ENCODE data around the gene NOM1.
"Not testable (repeated sequence)": the region's sequence is repeated elsewhere in the genome, so short reads cannot be mapped to it uniquely, and the experiment has no call there.

NOM1 gene, protein sequence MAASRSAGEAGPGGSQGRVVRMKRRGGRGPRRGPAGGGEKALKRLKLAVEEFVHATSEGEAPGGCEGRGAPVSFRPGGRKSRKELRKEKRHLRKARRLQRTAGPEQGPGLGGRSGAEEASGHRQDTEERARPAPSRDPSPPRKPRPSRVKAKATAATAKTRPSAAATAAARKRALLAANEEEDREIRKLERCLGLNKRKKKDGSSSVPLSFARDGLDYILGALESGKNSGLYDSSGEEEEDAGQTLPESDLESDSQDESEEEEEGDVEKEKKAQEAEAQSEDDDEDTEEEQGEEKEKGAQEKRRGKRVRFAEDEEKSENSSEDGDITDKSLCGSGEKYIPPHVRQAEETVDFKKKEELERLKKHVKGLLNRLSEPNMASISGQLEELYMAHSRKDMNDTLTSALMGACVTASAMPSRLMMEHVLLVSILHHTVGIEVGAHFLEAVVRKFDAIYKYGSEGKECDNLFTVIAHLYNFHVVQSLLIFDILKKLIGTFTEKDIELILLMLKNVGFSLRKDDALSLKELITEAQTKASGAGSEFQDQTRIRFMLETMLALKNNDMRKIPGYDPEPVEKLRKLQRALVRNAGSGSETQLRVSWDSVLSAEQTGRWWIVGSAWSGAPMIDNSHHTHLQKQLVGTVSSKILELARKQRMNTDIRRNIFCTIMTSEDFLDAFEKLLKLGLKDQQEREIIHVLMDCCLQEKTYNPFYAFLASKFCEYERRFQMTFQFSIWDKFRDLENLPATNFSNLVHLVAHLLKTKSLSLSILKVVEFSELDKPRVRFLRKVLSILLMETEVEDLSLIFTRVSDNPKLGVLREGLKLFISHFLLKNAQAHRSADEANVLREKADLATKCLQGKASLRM

DNA sequence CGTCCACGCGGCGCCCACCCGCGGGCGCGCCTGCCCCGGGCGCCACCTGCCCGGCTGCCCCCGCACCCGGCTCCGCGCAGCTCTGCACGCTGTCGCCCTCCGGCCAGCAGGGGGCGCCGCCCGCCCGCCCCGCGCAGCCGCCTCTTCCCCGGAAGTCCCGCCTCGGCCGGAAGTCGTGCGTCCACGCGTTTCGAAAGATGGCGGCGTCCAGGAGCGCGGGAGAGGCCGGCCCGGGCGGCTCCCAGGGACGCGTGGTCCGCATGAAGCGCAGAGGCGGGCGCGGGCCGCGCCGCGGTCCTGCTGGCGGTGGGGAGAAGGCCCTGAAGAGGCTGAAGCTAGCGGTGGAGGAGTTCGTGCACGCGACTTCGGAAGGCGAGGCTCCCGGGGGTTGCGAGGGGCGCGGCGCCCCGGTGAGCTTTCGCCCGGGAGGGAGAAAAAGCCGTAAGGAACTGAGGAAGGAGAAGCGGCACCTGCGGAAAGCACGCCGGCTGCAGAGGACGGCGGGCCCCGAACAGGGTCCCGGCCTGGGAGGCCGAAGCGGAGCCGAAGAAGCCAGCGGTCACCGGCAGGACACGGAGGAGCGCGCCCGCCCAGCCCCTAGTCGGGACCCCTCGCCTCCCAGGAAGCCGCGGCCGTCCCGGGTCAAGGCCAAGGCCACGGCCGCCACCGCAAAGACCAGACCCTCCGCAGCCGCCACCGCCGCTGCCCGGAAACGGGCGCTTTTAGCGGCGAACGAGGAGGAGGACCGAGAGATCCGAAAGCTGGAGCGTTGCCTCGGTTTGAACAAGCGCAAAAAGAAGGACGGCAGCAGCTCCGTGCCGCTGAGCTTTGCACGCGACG, at the start of gene NOM1:
NOM1 (plus strand) TSS at position 172 of the 840 bp plus-strand sequence; CDS start at position 198, 26 bp downstream.
- peak; percentile 85 for FAIRE-seq

DNA sequence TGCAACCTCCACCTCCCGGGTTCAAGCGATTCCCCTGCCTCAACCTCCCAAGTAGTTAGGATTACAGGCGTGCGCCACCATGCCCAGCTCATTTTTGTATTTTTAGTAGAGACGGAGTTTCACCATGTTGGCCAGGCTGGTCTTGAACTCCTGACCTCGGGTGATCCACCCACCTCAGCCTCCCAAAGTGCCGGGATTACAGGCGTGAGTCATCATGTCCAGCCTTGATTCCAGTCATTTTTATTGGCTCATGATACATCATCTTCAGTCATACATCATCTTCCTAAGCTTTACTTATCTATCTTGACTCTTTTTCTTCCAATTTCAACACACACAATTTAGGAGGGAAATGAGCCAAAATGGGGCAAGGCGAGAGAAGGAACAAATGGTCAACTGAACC, 49.4 kb upstream of the NOM1 start:
- not testable (repeated sequence) for FAIRE-seq

More for the DNA sequence above, at the start of gene NOM1:
- peak; percentile 94 for DNase-seq (ENCODE audit: extremely low spot score, insufficient read length, low read depth)

DNA sequence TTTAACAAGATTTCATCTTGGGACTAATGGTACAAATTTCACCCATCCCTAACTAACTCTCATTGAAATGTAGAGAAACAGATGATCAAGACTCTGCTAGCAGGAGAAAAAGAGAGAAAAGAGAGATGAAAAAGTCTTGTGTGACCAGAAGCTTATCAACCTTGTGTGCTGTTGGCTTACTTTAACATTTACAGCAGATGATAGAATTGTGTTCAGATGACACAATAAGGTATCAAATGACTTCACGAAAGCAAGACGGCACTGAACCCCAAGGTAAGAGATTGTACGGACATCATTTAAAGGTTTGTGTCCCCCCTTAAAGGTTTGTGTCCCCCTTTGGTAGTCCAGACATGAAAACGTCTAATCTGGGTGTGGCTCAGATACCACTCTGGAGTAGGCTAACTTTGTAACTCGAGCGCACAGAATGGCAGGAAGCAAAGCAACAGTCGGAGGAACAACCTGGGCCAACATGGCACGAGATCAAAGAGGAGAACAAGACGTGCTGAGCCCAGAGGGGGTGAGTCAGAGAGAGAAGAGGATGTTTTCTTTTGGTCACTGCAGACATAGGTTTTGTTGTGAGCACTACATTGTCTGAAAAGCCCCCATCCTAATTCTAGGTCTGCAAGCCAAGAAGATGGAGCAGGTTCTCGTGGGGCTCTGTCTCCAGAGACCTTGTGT, 46.1 kb upstream of the NOM1 start:
- FAIRE-seq (no peak), DNase-seq (ENCODE audit: extremely low spot score, insufficient read length, low read depth) (no peak)

More for the DNA sequence above, 49.4 kb upstream of the NOM1 start:
- not testable (repeated sequence) for DNase-seq (ENCODE audit: extremely low spot score, insufficient read length, low read depth)

DNA sequence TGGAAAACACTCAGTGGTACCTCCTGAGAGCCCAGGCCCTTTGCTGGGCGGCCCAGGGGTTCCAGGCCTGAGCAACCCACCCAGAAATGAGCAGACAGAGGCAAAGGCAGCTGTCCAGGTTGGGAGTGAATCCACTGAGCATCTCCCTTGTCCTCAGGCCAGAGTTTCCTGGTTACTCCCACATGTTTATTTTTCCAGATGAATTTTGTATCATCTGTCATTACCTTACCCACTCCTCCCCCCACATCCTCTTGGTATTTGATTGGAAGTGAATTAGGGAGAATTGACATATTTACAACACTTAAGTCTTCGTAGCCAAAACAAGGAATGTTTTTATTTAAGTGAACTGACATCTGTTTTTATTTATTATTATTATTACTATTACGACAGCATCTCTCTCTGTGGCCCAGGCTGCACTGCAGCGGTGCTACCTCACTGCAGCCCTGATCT, 43.3 kb upstream of the NOM1 start:
- DNase-seq (ENCODE audit: extremely low spot score, insufficient read length, low read depth): no peak
- no peak for FAIRE-seq

DNA sequence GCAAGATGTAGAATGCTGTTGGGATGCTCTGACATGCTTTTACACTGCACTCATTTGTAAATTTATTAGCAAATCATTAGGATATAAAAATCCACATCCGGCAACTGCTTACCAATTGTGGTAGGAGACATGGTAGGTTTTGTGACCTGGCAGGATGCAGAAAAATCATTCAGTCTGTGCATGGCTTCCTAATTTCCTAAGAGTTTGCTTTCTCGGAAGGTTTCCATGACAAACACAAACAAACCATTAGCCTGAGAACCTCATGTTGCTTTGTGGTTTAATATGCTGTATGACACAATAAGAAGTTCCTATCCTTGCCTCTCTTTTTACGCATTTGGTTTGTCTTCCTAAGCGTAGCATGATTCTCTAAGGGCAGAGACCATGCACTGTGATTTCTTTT, 41.9 kb upstream of the NOM1 start:
- DNase-seq (ENCODE audit: extremely low spot score, insufficient read length, low read depth): no peak
- FAIRE-seq: no peak

DNA sequence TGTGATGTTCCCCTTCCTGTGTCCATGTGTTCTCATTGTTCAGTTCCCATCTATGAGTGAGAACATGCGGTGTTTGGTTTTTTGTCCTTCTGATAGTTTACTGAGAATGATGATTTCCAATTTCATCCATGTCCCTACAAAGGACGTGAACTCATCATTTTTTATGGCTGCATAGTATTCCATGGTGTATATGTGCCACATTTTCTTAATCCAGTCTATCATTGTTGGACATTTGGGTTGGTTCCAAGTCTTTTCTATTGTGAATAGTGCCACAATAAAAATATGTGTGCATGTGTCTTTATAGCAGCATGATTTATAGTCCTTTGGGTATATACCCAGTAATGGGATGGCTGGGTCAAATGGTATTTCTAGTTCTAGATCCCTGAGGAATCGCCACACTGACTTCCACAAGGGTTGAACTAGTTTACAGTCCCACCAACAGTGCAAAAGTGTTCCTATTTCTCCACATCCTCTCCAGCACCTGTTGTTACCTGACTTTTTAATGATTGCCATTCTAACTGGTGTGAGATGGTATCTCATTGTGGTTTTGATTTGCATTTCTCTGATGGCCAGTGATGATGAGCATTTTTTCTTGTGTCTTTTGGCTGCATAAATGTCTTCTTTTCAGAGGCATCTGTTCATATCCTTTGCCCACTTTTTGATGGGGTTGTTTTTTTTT, 39.8 kb upstream of the NOM1 start:
- DNase-seq (ENCODE audit: extremely low spot score, insufficient read length, low read depth); FAIRE-seq: not testable (repeated sequence)

DNA sequence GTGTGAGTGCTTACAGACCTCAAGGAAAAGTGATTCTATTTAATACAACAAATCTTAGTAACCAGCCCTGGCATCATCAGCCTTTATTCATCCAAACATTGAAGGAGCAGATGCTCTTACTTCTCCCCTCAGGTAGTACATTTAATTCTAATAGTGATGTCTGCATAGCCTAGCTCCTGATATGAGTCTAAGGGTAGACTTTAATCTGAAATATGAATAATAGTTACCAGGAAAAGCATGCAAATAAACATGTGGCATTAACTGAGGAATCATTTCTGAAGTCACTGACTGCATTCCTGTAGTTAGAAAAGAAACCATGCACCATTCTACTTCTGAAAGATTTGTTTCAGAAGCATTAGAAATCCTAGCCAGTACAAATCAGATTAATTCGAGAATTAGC, 30.9 kb upstream of the NOM1 start:
- FAIRE-seq: peak; percentile 78

DNA sequence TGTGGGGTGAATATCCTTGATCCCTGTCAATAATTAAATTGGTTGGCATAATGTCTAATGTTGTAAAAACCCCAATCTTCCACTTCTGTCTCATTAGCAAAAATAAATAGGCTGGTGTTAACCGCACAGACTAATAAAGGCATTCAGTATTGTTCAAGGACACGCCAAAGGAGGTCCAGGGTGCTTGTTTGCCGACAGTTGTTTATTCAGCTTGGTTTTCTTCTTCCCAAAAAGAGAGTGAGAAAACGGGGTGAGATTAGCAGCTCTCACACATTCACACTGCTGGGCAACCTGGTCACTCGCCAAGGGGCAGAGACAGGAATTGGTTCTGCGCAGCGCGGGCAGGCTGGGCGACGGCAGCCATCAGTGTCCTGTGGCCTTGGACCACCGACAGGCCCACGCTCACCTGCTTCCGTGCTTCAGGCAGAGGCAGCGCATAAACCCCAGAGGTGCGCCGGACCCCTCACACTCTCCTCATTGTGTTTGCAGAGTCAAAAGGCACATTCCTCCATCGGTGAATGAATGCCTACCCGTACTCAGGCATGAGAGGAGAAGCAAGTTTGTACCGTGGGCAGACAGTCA, 30.3 kb upstream of the NOM1 start:
- DNase-seq (ENCODE audit: extremely low spot score, insufficient read length, low read depth) (no peak), FAIRE-seq (no peak)

More for the DNA sequence above, 30.9 kb upstream of the NOM1 start:
- DNase-seq (ENCODE audit: extremely low spot score, insufficient read length, low read depth): no peak

DNA sequence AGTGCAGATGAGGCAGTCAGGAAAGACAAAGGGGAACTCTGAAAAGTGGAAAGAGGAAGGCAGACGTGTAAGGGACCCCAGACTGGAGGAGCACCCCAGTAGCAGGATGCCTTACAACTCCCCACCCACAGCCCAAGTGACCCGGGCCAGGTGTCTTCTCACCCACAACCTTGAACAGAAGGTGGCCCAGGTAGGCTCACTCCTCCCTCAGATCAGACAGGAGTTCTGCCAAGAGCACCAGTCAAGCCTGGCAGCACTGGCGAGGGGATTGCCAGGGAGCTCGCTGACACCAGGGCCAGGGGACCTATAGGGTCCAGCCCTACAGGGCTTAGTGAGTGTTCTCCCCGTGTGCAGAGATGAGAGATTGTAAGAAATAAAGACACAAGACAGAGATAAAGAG, 29.4 kb upstream of the NOM1 start:
- DNase-seq (ENCODE audit: extremely low spot score, insufficient read length, low read depth) (no peak), FAIRE-seq (no peak)

DNA sequence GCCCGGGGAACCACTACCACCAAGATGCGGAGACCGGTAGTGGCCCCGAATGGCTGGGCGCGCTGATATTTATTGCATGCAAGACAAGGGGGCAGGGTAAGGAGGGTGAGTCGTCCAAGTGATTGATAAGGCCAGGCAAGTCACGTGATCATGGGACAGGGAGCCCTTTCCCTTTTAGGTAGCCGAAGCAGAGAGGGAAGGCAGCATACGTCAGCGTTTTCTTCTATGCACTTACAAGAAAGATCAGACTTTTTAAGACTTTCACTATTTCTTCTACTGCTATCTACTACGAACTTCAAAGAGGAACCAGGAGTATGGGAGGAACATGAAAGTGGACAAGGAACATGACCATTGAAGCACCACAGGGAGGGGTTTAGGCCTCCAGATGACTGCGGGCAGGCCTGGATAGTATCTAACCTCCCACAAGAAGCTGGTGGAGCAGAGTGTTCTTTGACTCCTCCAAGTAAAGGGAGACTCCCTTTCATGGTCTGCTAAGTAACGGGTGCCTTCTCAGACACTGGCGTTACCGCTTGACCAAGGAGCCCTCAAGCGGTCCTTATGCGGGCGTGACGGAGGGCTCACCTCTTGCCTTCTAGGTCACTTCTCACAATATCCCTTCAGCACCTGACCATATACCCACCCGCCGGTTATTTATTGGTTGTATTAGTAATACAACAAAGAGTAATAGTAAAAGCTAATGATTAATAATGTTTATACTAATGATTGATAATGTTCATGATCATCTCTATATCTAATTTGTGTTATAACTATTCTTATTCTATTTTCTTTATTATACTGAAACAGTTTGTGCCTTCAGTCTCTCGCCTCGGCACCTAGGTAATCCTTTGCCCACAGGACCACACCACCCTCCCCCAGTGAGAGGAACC, 28.8 kb upstream of the NOM1 start:
- DNase-seq (ENCODE audit: extremely low spot score, insufficient read length, low read depth): not testable (repeated sequence)

DNA sequence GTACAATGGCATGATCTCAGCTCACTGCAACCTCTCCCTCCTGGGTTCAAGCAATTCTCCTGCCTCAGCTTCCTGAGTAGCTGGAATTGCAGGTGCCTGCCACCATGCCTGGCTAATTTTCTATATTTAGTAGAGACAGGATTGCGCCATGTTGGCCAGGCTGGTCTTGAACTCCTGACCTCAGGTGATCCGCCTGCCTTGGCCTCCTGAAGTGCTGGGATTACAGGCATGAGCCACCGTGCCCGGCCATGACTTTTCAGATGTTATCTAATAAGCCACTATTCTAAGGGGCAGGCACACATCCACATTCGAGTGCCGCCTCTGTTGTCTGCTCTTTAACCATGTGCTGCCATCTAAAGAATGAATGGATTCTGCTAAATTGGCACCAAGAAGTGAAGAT, 27.2 kb upstream of the NOM1 start:
- not testable (repeated sequence) for DNase-seq (ENCODE audit: extremely low spot score, insufficient read length, low read depth); FAIRE-seq

More for the DNA sequence above, 28.8 kb upstream of the NOM1 start:
- FAIRE-seq: peak; percentile 54

DNA sequence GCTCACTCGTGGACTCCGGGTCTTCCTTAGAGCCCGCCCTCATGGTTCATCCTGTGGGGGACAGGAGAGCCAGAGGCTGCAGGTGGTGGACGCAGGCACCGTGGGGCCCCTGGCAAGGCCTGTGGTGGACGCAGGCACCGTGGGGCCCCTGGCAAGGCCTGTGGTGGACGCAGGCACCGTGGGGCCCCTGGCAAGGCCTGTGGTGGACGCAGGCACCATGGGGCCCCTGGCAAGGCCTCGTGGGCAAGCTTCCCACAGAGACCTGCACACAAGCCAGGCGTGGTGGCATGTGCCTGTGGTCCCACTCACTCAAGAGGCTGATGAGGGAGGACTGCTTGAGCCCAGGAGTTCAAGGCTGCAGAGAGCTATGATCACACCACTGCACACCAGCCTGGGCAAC, 23.7 kb upstream of the NOM1 start:
- DNase-seq (ENCODE audit: extremely low spot score, insufficient read length, low read depth); FAIRE-seq: not testable (repeated sequence)

DNA sequence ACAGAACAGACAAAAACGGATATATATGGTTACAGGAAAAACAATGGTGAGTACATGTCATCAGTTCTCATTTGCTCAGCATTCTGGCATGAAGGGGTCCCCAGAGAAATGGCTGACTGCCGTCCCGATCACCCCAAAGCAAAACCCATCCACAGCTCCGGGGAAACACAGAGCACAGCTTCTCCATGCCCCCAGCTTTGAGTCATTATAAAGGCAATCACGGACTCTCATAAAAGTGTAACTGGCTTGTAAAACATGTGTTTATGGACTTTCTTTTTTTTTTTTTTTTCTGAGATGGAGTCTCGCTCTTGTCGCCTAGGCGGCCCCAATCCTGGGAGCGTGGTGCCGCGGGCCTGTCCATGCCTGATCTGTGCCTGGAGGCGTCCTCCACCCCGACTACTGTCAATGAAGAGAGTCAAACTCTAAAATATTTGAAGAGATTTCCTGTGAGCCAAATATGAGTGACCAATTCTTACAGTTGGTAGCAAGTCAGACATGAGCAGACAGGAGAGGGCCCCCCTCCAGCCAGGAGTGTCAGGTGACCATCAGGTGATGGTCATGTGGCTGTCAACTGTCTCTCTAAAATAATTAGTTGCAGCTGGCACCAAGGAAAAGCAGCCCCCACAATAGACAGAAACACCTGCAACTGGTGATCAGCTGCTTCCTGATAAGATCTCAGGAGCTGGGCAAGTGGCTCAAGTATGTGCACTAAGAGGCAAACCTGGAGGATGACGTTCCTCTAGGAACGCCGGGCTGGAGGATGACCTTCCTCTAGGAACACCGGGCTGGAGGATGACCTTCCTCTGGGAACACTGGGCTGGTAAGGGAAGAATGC, 21.7 kb upstream of the NOM1 start:
- DNase-seq (ENCODE audit: extremely low spot score, insufficient read length, low read depth): no peak
- FAIRE-seq: no peak

DNA sequence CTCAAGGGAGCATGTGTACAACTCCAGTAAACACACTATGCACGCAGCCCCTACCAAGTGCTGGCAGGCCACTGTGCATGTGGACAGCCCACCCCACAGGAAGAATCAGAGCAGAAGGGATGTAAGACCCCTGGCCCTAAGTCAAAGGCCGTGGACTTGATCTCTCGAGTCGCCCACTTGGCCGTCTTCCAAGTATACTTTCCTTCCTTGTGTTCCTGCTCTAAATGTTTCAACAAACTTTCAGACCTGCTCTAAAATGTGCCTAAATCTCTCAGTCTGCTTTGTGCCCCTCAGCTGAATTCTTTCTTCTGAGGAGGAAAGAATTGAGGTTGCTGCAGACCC, 21.1 kb upstream of the NOM1 start:
- DNase-seq (ENCODE audit: extremely low spot score, insufficient read length, low read depth) (no peak), FAIRE-seq (no peak)

DNA sequence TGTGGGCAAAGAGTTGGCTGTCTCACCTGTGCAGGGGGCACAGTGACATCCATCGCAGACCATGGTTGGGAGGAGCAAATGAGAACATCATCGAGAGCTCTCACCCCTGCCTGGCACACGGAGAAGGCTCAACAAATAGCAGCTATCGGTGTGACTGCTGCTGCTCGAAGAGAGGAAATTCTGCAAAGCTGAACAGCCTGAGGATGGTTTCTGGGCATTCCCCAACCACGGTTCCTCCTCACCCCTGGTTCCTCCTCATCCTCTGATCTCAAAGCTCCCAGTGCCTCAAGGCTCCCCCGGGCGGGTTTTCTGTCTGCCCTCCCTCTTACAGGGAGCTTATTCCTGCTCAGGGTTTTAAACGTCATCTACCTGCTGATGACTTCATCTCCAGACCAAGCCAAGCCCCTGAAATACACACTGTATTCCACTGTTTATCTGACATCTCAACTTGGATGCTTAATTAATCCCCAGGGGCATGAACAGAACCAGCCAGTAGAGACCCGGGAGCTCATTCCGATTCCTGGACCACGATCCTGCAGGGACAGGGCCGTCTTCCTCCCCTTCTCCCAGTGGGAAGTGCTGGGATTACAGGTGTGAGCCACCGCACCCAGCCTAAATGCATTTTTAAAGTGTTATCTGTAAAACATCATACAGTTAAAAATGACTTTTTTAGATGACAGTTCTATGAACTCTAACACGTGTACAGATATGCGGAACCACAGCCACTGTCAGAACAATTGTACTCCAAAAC, 19.5 kb upstream of the NOM1 start:
- FAIRE-seq (no peak), DNase-seq (ENCODE audit: extremely low spot score, insufficient read length, low read depth) (no peak)

DNA sequence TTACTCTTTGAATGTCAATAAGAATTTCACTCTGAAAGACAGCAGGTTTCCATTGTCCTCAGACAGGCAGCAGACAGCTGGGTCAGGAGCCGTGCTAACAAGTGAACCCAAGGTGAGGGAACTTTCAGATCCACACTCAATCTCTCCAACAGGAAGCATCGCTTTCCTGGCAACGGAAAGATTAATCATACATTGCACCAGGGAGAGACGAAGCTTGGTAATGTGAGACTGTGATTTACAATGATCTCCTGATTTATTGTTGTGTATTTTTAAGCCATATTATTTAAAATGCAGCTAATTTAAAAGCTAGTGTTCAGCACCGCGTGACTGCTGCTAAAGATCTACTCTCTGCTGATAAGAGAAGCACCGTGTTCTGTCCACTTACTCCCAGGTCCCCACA, 17.5 kb upstream of the NOM1 start:
- FAIRE-seq (no peak), DNase-seq (ENCODE audit: extremely low spot score, insufficient read length, low read depth) (no peak)
